Measurements from ENCODE around the gene LEPROT.

LEPROT gene

GRCh38 chr1:65477414-65478378 lies 57.2 kb downstream of the LEPROT start:
- Histone ChIP-seq H3K4me1 (ENCODE audit: control insufficient read depth, insufficient read depth, low read length, unreplicated experiment) (peaks cover 11% of the 10 kb centered on the region), H3K4me3 (ENCODE audit: low read depth, low read length) (no peak overlapping the region), H3K36me3 (ENCODE audit: insufficient read depth, low read length) (no peaks in the 10 kb centered on the region), H3K27ac (ENCODE audit: low read depth, low read length) (no peak overlapping the region), H3K27me3 (ENCODE audit: insufficient read depth, low read length) (no peaks in the 10 kb centered on the region), H3K79me2 (ENCODE audit: control insufficient read depth, insufficient read depth, low read length, unreplicated experiment) (no peaks in the 10 kb centered on the region), H2AFZ (ENCODE audit: low read length, unreplicated experiment) (no peak overlapping the region)

- Histone ChIP-seq H3K36me3 (ENCODE audit: insufficient read depth, low read length) (no peaks in the 10 kb centered on the region), H3K27ac (ENCODE audit: low read depth, low read length) (no peak overlapping the region), H3K4me1 (ENCODE audit: control insufficient read depth, insufficient read depth, low read length, unreplicated experiment) (peaks cover 11% of the 10 kb centered on the region), H3K79me2 (ENCODE audit: control insufficient read depth, insufficient read depth, low read length, unreplicated experiment) (no peaks in the 10 kb centered on the region), H3K27me3 (ENCODE audit: insufficient read depth, low read length) (no peaks in the 10 kb centered on the region), H2AFZ (ENCODE audit: low read length, unreplicated experiment) (no peak overlapping the region), H3K4me3 (ENCODE audit: low read depth, low read length) (no peak overlapping the region)
These were observed 58.0 kb downstream of the LEPROT start for GRCh38 chr1:65478379-65479026.

DNA sequence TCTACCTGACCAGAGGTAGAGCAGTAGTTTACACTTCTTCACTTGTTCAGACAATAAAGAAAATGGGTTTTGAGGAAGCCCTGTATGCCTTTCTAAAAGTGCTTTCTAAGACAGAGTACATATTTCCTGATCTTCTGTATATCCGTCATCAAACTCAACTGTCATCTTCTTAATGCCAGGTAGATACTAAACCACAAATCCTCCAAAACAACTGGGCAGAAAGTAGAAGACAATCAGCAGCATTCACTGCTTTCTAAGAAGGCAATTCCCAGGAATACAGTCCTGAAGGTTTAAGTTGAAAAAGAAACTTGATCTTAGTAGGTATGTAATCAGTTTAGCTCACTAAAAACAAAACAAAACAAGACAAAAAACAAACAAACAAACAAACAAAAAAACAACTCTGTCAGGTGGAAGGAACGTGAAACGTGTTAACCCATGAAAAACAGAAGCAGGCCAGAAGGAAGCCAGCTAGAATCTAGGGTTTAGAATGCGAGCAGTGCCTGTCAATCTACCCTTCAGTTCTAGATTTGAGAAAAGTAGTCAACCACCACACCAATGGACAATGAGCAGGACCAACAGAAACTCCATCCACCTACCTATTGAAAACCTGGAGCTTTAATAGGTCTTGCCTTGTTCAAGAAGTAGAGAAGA lies 59.2 kb downstream of the LEPROT start:
- H3K4me3 ChIP-seq (ENCODE audit: low read depth, low read length), result no peak overlapping the region
- H2AFZ ChIP-seq (ENCODE audit: low read length, unreplicated experiment), result no peak overlapping the region
- no peaks in the 10 kb centered on the region for H3K36me3 ChIP-seq (ENCODE audit: insufficient read depth, low read length)
- peaks cover 11% of the 10 kb centered on the region for H3K4me1 ChIP-seq (ENCODE audit: control insufficient read depth, insufficient read depth, low read length, unreplicated experiment)
- H3K79me2 ChIP-seq (ENCODE audit: control insufficient read depth, insufficient read depth, low read length, unreplicated experiment), result no peaks in the 10 kb centered on the region
- no peak overlapping the region for H3K27ac ChIP-seq (ENCODE audit: low read depth, low read length)
- H3K27me3 ChIP-seq (ENCODE audit: insufficient read depth, low read length), result no peaks in the 10 kb centered on the region

- Histone ChIP-seq H3K4me1 (ENCODE audit: control insufficient read depth, insufficient read depth, low read length, unreplicated experiment) (peaks cover 11% of the 10 kb centered on the region), H2AFZ (ENCODE audit: low read length, unreplicated experiment) (no peak overlapping the region)
These were observed 60.4 kb downstream of the LEPROT start for GRCh38 chr1:65480684-65481405.

DNA sequence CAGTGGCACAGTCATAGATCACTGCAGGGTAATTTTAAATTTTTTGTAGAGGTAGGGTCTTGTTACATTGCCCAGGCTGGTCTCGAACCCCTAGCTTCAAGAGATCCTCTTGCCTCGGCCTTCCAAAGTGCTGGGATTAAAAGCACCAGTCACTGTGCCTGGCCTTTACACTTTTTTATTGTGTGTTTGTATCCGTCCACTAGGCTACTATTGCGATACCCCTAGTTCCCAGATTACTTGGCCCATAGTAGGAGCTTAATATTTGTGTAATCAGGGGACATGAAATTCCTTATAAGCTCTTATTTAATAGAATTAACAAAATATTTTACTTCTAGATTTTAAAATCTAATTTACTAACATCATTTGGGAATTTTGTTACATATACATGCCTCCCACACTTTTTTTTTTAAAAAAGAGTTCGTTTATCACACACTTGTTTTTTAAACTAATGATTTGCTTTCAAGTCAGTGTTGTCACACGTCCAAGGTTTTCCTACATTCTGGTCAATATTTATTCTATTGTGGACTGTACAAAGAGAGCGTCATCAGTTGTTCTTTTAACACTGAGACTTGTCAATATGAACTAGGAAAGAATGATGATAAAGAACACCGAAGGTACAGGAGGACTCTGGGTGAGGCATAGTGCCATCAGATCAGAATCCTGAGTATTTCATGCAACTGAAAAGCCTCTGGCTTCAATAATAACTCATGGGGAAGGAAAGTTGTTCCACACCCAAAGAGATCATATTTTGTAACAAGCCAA lies 63.7 kb downstream of the LEPROT start:
- Histone ChIP-seq H3K36me3 (ENCODE audit: insufficient read depth, low read length) (no peaks in the 10 kb centered on the region), H3K4me3 (ENCODE audit: low read depth, low read length) (no peak overlapping the region), H3K4me1 (ENCODE audit: control insufficient read depth, insufficient read depth, low read length, unreplicated experiment) (no peaks in the 10 kb centered on the region), H3K27ac (ENCODE audit: low read depth, low read length) (no peak overlapping the region), H3K79me2 (ENCODE audit: control insufficient read depth, insufficient read depth, low read length, unreplicated experiment) (no peaks in the 10 kb centered on the region), H3K27me3 (ENCODE audit: insufficient read depth, low read length) (no peaks in the 10 kb centered on the region), H2AFZ (ENCODE audit: low read length, unreplicated experiment) (no peak overlapping the region)

More at GRCh38 chr1:65480684-65481405, 60.4 kb downstream of the LEPROT start:
- H3K79me2 ChIP-seq (ENCODE audit: control insufficient read depth, insufficient read depth, low read length, unreplicated experiment), result no peaks in the 10 kb centered on the region
- no peaks in the 10 kb centered on the region for H3K36me3 ChIP-seq (ENCODE audit: insufficient read depth, low read length)
- H3K27me3 ChIP-seq (ENCODE audit: insufficient read depth, low read length), result no peaks in the 10 kb centered on the region
- no peak overlapping the region for H3K4me3 ChIP-seq (ENCODE audit: low read depth, low read length)
- no peak overlapping the region for H3K27ac ChIP-seq (ENCODE audit: low read depth, low read length)
